ENCODE data around the gene PPP1R12C. TPM values are rescaled to one million over a fixed set of nuclear protein-coding genes. Genes with fewer than 3 reads are reported as not detected.
A peak's percentile ranks its signal among the peaks of the same experiment; 100 is the strongest.

PPP1R12C gene
- total and polyA plus RNA-seq, 2 donors from 2014 or later = 89.0 to 146 TPM

- Histone ChIP-seq H3K4me3 (ENCODE audit: low read length in 3 of 3) (no peak overlapping the region), H3K4me1 (ENCODE audit: control insufficient read depth in 2 of 3, insufficient read depth in 2 of 3, low read depth in 1 of 3, low read length in 3 of 3) (peaks cover 0 to 7% (median 0%) of the 10 kb centered on the region in 3 donors), H3K27me3 (ENCODE audit: control insufficient read depth, insufficient read depth, low read length) (peaks cover 14% of the 10 kb centered on the region), H3K9me3 (ENCODE audit: control insufficient read depth in 2 of 3, insufficient read depth in 1 of 3, low read length in 3 of 3) (no peaks in the 10 kb centered on the region), H3K27ac (ENCODE audit: low read depth in 2 of 2, low read length in 2 of 2) (no peak overlapping the region), H3K9ac (ENCODE audit: low read length in 3 of 3) (no peak overlapping the region), H3K36me3 (ENCODE audit: control insufficient read depth in 2 of 3, insufficient read depth in 3 of 3, low read length in 3 of 3) (no peaks in the 10 kb centered on the region)
- TF ChIP-seq, protein P1, sequence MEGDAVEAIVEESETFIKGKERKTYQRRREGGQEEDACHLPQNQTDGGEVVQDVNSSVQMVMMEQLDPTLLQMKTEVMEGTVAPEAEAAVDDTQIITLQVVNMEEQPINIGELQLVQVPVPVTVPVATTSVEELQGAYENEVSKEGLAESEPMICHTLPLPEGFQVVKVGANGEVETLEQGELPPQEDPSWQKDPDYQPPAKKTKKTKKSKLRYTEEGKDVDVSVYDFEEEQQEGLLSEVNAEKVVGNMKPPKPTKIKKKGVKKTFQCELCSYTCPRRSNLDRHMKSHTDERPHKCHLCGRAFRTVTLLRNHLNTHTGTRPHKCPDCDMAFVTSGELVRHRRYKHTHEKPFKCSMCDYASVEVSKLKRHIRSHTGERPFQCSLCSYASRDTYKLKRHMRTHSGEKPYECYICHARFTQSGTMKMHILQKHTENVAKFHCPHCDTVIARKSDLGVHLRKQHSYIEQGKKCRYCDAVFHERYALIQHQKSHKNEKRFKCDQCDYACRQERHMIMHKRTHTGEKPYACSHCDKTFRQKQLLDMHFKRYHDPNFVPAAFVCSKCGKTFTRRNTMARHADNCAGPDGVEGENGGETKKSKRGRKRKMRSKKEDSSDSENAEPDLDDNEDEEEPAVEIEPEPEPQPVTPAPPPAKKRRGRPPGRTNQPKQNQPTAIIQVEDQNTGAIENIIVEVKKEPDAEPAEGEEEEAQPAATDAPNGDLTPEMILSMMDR (IDR thresholded peaks at IDR 0.05; ENCODE audit: borderline replicate concordance, extremely low read depth, insufficient read depth) = no peak
- FAIRE-seq (no peak), DNase-seq (peak in 4 of 5 donors; percentile 68 to 89 (median 75))
- intact Hi-C loops (cut with DNase I) = no loop called here
Measured at GRCh38 chr19:55082020-55082851, 35.2 kb downstream of the PPP1R12C start.

- Histone ChIP-seq H3K27me3 (ENCODE audit: control insufficient read depth, insufficient read depth, low read length) (peaks cover 14% of the 10 kb centered on the region), H3K27ac (ENCODE audit: low read depth in 2 of 2, low read length in 2 of 2) (no peak overlapping the region), H3K36me3 (ENCODE audit: control insufficient read depth in 2 of 3, insufficient read depth in 3 of 3, low read length in 3 of 3) (no peaks in the 10 kb centered on the region), H3K4me3 (ENCODE audit: low read length in 3 of 3) (no peak overlapping the region), H3K9me3 (ENCODE audit: control insufficient read depth in 2 of 3, insufficient read depth in 1 of 3, low read length in 3 of 3) (no peaks in the 10 kb centered on the region), H3K9ac (ENCODE audit: low read length in 3 of 3) (no peak overlapping the region), H3K4me1 (ENCODE audit: control insufficient read depth in 2 of 3, insufficient read depth in 2 of 3, low read depth in 1 of 3, low read length in 3 of 3) (peaks cover 0 to 7% (median 0%) of the 10 kb centered on the region in 3 donors)
- TF ChIP-seq, protein P1 (IDR thresholded peaks at IDR 0.05; ENCODE audit: borderline replicate concordance, extremely low read depth, insufficient read depth) = no peak
- DNase-seq = no peak
- intact Hi-C loops (cut with DNase I) = no loop called here
- no peak for FAIRE-seq
Measured at GRCh38 chr19:55081770-55082019, 35.7 kb downstream of the PPP1R12C start.

GRCh38 chr19:55080968-55081769, 36.3 kb downstream of the PPP1R12C start:
- DNase-seq (peak; percentile 86 to 97 (median 90)), FAIRE-seq (no peak)
- Histone ChIP-seq H3K27ac (ENCODE audit: low read depth in 2 of 2, low read length in 2 of 2) (no peak overlapping the region), H3K4me3 (ENCODE audit: low read length in 3 of 3) (no peak overlapping the region), H3K27me3 (ENCODE audit: control insufficient read depth, insufficient read depth, low read length) (peaks cover 14% of the 10 kb centered on the region), H3K36me3 (ENCODE audit: control insufficient read depth in 2 of 3, insufficient read depth in 3 of 3, low read length in 3 of 3) (no peaks in the 10 kb centered on the region), H3K9me3 (ENCODE audit: control insufficient read depth in 2 of 3, insufficient read depth in 1 of 3, low read length in 3 of 3) (no peaks in the 10 kb centered on the region), H3K4me1 (ENCODE audit: control insufficient read depth in 2 of 3, insufficient read depth in 2 of 3, low read depth in 1 of 3, low read length in 3 of 3) (peaks cover 0 to 11% (median 0%) of the 10 kb centered on the region in 3 donors), H3K9ac (ENCODE audit: low read length in 3 of 3) (no peak overlapping the region)
- intact Hi-C loops (cut with DNase I) = no loop called here
- TF ChIP-seq, protein P1 (IDR thresholded peaks at IDR 0.05; ENCODE audit: borderline replicate concordance, extremely low read depth, insufficient read depth) = no peak
